GM18502 (cell line): ENCODE results near the gene GOLGA2.
A peak's percentile ranks its signal among the peaks of the same experiment; 100 is the strongest.

Experiments
- ATAC-seq: cut with Tn5 transposase; IDR thresholded peaks from one replicate; pipeline ENCODE4 v1.9.1; 2021; ENCODE audit warnings: mild to moderate bottlenecking; ENCODE audit not compliant: unreplicated experiment, poor library complexity

GOLGA2 gene

GRCh38 chr9:128257907-128258306 lies 17.9 kb downstream of the GOLGA2 start:
- ATAC-seq = no peak

DNA sequence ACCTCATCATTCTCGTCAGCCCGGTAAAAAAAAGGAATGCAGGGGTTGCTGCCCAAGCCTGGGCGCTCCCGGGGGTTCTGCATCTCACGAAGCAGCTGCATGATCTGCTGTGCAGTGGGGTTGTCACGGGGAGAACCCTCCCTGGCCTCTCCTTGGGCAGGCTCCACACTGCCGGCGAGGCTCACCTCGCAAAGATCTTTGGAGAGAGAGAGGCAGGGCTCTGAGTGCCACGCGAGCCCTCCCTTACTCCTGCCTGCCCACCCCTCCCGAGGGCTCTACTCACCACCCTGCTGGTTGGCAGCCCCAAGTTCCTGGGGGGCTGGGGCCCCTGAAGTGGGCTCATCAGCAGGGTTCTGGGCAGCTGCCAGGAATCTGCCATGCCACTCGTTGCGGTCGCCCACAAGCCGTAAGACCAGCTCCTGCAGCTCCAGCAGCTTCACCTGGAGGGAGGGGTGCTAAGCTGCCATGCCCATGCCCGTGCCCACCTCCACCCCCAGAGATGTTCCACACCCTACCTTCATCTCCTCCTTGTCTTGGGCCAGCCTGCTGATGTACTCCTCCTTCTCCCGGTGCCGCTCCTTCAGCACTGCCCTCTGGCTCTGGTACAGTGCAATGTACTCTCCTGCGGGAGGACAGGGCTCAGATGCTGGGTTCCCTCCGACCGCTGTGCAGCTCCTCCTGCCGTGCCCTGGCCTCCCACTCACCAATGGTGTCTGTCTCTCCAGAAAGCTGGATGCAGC lies 18.6 kb downstream of the GOLGA2 start:
- no peak for ATAC-seq

- ATAC-seq = no peak
These were observed 20.7 kb downstream of the GOLGA2 start for GRCh38 chr9:128254855-128255759.

DNA sequence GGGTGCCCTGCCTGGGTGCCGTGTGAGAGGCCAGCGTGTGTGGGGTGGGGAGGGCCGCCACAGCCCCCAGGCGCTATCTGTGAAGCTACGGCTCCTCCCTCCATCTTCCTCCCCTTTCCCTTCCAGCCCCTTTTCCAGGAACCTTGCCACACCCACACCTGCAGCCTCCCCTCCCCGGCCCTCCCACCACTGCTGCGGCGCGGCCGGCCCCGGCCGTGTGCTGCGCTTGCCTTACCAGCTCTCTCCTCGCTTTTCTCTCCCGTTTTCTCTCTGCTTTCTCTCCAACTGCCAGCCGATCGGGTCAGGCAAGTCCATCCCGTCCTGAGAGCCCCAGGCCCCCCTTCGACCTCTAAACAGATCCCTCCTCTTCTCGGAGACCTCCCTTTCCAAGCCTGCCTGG lies 21.4 kb downstream of the GOLGA2 start:
- no peak for ATAC-seq

DNA sequence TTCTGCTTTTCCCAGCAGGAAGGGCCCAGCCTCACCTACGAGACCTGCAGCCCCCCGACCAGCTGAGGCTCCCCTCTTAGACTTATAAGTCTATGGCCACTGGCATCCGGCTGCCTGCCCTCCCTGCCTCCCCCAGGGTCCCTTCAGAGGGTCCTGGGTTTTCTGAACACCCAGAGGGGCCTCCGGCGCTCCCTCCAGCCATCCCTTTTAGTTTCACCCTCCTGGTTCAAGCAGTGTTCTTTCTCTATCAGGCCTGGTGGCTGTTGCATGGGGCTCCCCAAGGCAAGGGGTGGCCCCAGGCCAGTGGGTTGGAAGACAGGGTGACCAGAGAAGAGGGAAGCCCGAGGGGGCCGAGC lies 21.8 kb downstream of the GOLGA2 start:
- ATAC-seq = no peak

DNA sequence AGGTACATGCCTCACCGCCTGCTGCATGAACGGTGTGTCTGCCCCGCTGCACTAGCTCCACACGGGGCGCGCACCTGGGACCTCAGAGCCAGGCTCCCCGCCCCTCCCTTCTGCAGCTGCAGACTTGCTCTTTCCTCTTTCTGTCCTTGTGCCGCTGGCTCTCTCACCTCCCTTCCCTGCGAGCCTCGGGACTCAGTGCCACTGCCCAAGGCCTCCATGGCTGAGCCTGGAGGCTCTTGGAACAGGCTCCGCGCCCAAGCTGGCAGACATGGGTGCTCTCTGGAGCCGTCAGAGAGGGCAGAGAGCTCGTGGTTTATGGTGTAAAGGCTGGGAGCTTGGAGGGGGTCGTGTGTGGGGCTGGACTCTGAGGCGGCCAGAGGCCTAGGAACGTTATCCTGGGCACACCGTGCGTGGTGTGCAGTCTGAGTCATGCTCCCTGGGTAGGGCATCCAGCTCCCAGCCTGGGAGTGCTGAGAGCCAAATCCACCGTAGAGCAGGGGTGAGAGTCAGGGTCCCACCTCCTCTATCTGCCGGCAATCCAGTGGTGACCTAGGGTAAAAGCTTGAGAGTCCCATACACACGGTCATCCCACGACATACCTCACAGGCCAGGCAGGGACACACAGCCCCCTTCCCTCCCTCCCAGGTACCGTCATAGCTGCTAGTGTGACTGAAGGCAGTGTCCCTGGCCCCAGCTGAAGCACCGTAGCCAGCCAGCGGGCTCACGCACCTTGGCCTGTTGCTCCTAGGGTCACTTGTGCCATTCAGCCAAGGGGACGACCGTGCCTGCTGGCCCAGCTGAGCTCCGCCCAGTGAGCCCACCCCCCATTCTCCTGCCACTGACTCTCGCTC lies 22.4 kb downstream of the GOLGA2 start:
- ATAC-seq = no peak

- ATAC-seq = no peak
These were observed 23.3 kb downstream of the GOLGA2 start for GRCh38 chr9:128252317-128253139.

DNA sequence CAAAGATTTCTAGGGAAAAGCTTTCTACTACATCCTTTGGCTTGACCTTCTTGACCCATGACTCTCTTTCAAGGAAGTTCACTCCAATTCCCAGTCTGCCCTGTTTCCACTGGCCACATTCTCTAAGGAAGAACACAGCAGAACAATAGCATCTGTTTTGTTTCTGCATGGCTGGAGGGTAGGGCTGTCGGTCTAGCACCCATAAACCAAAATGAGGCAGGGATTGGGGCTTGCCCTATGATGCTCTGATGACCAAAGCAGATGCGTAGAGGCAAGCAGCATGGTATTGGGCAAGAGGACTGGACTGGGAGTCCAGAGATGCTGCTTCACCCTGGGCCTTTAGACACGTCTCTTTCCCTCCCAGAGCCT lies 24.1 kb downstream of the GOLGA2 start:
- no peak for ATAC-seq

DNA sequence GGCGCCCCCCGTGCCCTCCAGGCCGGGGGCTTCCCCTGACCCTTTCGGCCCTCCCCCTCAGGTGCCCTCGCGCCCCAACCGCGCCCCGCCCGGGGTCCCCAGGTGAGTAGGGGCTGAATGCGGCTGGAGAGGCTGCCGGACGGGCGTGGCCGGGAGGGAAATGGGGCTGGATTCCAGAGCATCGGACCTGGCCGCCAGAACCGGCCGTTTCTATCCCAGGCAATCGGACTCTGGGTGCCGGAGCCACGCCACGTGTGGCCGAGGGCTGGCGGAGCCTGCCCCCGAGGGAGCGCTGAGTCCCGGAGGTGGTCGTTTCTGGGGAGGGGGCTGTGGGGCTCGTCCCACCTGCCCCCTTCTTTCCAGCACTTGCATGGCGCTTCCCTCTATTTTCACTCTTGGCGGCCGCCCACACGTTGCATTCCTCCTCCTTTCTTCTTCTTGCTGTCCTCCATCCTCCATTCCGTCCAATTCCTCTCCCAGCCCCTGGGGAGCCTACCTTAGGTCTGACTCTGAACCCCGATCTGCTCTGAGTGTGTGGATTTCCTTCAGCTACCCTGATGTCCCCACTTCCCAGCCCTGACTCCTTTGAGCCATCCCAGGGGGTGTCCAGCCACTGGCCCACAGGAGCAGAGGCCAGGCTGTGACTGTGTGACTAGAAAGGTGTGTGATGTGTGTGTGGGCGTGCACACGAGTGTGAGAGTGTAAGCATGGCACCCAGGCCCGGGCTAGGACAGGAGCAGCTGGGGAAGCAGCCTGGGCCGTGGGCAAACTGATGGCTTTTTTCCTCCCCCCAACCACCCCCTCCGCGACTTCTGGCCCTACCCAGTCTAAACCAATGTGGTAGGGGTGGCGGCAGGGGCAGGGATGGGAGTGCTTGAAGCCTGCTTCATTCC lies 24.7 kb downstream of the GOLGA2 start:
- peak; percentile 30 for ATAC-seq

GRCh38 chr9:128249908-128250838 lies 25.6 kb downstream of the GOLGA2 start:
- peak; percentile 87 for ATAC-seq

- ATAC-seq = no peak
These were observed 26.3 kb downstream of the GOLGA2 start for GRCh38 chr9:128249558-128249907.

DNA sequence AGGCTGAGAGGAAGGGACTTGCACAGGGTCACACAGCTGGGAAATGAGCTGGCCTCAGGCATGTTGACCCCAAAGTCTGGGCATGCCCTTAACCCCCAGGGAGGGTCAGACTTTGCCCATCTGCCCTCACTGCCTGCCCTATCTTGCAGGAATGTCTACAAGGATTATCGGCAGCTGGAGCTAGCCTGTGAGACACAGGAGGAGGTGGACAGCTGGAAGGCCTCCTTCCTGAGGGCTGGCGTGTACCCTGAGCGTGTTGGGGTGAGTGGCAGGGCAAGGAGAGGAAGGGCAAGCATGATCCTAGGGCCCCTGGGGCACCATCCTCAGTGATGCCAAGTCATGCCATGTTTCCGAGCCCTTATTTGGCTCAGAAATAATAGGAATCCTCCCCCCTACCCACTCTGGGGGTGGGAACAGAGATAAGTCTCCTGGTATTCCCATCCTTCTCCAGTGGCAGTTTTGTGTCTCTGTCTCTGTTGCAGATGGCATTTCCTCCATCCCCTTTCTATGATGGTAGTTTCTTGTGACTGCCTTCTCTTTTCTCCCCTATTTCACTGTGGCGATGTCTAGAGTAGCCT lies 28.5 kb downstream of the GOLGA2 start:
- ATAC-seq = no peak

DNA sequence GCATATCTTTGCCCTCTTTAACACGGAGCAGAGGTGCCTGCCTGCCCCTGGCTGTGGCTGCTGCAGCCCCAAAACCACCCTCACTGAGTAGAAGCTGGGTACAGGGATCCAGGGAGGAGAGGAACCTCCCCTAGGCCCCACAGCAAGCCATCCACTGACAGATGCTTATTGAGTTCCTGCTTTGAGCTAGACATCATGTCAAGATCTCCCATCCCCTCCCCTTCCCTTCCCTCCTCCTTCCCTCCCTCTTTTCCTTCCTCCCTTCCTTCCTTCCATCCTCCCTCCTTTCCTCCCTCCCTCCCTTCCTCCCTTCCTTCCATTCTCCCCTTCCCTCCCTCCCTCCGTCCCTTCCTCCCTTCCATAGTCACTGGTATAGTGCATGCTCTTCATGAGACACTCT lies 29.3 kb downstream of the GOLGA2 start:
- ATAC-seq = no peak

DNA sequence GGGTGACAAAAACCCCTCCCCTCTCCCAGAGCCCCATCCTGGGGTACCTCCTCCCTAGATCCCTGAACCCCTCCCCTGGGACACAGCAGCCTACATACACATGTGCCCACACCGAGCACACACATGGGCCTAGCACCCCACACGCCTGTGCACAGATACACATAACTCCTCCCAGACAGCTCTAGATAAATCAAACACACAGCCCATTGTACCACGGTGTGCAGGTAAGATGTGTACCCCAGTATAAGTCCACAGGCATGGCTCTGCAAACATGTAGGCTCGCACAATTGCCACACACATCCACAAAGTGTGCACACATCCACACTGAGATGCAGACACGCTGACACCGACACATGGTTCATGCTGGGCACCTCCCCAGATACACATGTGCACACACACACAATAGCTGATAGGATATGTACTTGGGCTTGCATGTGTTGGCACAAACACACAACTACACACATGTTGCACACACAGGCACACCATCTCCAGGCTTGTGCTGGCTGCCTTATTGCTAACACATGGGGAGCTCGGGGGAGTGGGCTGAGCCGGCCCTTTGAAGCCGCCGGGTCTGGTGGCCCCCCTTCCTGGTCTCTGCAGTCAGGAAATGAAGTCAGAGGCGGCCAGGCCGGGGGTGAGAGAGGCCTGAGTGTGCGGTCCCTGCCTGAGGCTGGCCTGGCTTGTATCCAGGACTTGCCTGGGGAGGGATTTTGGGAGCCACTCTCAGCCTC lies 30.2 kb downstream of the GOLGA2 start:
- no peak for ATAC-seq

- ATAC-seq = no peak
These were observed 31.0 kb downstream of the GOLGA2 start for GRCh38 chr9:128244837-128245231.

- ATAC-seq = no peak
These were observed 31.5 kb downstream of the GOLGA2 start for GRCh38 chr9:128244091-128244836.
